ENCODE data around the gene FADS2. TPM values are rescaled to one million over a fixed set of nuclear protein-coding genes. Genes with fewer than 3 reads are reported as not detected.

FADS2 gene
- total and polyA plus RNA-seq, 9 of the 15 experiments (the other 6 are each of a cell fraction or from before 2014, with no cell fraction given): 2.9 to 42.8 (median 16.2) TPM

- intact Hi-C loops (cut with micrococcal nuclease): no loop called here
- ChIA-PET CTCF (ENCODE audit: low intra/inter-chr PET ratio) (no interaction called here), POLR2A (interaction anchor here (0.9 to 5.9 kb wide), 4 partner anchors 10 to 30 kb away, joined by 3 to 48 read pairs (median 4); no protein-coding TSS in a partner anchor)
- Histone ChIP-seq H3K4me2 (ENCODE audit: insufficient read depth, low read length) (no peak overlapping the region), H3K36me3 (ENCODE audit: control insufficient read depth, insufficient read depth, low read length) (peaks cover 83% of the 10 kb centered on the region), H3K27me3 (ENCODE audit: control insufficient read depth in 2 of 2, insufficient read depth in 2 of 2, low read length in 2 of 2) (no peaks in the 10 kb centered on the region; a peak in 1 of 5 replicates), H3K4me3 (no peak overlapping the region), H3K9me3 (replicated peaks; ENCODE audit: control insufficient read depth, insufficient read depth, low read depth, low read length) (no peaks in the 10 kb centered on the region), H2AFZ (ENCODE audit: low read depth, low read length) (no peak overlapping the region), H4K20me1 (replicated peaks; ENCODE audit: control insufficient read depth, insufficient read depth, low read length) (no peaks in the 10 kb centered on the region), H3K79me2 (ENCODE audit: control insufficient read depth, insufficient read depth, low read length) (peaks cover 72% of the 10 kb centered on the region), H3K9me1 (ENCODE audit: control insufficient read depth, insufficient read depth, low read length) (no peaks in the 10 kb centered on the region), H3K9ac (ENCODE audit: insufficient read depth in 1 of 2, low read depth in 2 of 2, low read length in 2 of 2) (no peak overlapping the region; a peak in 1 of 4 replicates), H3K4me1 (replicated peaks in 1 of 2; ENCODE audit: control insufficient read depth in 2 of 2, insufficient read depth in 2 of 2, low read length in 2 of 2) (peaks cover 20 to 41% of the 10 kb centered on the region in 2 experiments; a peak in 4 of 5 replicates), H3K27ac (ENCODE audit: extremely low read depth, low read depth, low read length) (peak overlapping the region; percentile 2; the same call in 1 of the 3 replicates)
- BruUV-seq (replicated peaks): no TSS peak
- DNase-seq (ENCODE audit: extremely low read depth in 1 of 4, low spot score in 3 of 4): no peak
- 93% methylated on average over 5 of the region's 5 CpGs for WGBS (ENCODE audit: insufficient coverage, low coverage, missing lambda C conversion rate)
- TF ChIP-seq TAL1 (IDR thresholded peaks at IDR 0.05) (no peak), FOSL1 (tag; conservative IDR thresholded peaks at IDR 0.05) (no peak), HMG20A (CRISPR knock-in tag; conservative IDR thresholded peaks at IDR 0.05) (no peak), CBFA2T2 (conservative IDR thresholded peaks at IDR 0.05) (no peak), ATF1 (CRISPR knock-in tag; IDR thresholded peaks at IDR 0.05) (no peak), ATF1 (tag; IDR thresholded peaks at IDR 0.05) (no peak), ZKSCAN8 (CRISPR knock-in tag; IDR thresholded peaks at IDR 0.05) (no peak), IFI16 (CRISPR knock-in tag; IDR thresholded peaks at IDR 0.05) (no peak), NCOA2 (IDR thresholded peaks at IDR 0.05; ENCODE audit: partially characterized antibody in 2 of 2) (no peak), HMGXB4 (CRISPR knock-in tag; IDR thresholded peaks at IDR 0.05) (no peak), NRF1 (conservative IDR thresholded peaks at IDR 0.05 in 1 of 2, IDR thresholded peaks at IDR 0.05 in 1 of 2) (no peak), KDM1A (IDR thresholded peaks at IDR 0.05) (no peak), CC2D1A (IDR thresholded peaks at IDR 0.05) (no peak)
- ATAC-seq: no peak
- FAIRE-seq: no peak
- in situ Hi-C loops (cut with MboI): no loop called here
These were observed 16.3 kb upstream of the FADS2 start for GRCh38 chr11:61811831-61812230.
